Raji (cell line): ENCODE measurements around the gene ETV3.

Experiments used
- POLR2A ChIP-seq: IDR thresholded peaks from 2 replicates; pipeline ENCODE4 v1.6.1; 2011; ENCODE audit warnings: low read depth, low read length, control low read depth; ENCODE audit not compliant: insufficient read depth

The ETV3 gene

GRCh38 chr1:157110686-157111085, 27.5 kb downstream of the ETV3 start:
- no peak for TF ChIP-seq POLR2A

GRCh38 chr1:157110003-157110402, 28.2 kb downstream of the ETV3 start:
- no peak for TF ChIP-seq POLR2A

GRCh38 chr1:157108448-157108847, 29.7 kb downstream of the ETV3 start:
- TF ChIP-seq POLR2A, result no peak

- no peak for TF ChIP-seq POLR2A
These were observed 30.5 kb downstream of the ETV3 start for GRCh38 chr1:157107702-157108101.

GRCh38 chr1:157106813-157107189, 31.4 kb downstream of the ETV3 start:
- TF ChIP-seq POLR2A, result no peak

GRCh38 chr1:157105988-157106812, 32.0 kb downstream of the ETV3 start:
- no peak for TF ChIP-seq POLR2A

- TF ChIP-seq POLR2A, result no peak
These were observed 32.8 kb downstream of the ETV3 start for GRCh38 chr1:157105298-157105987.

GRCh38 chr1:157104598-157105293, 33.4 kb downstream of the ETV3 start:
- TF ChIP-seq POLR2A, result no peak

- TF ChIP-seq POLR2A, result no peak
These were observed 34.9 kb downstream of the ETV3 start for GRCh38 chr1:157103268-157103667.

- TF ChIP-seq POLR2A, result no peak
These were observed 37.0 kb downstream of the ETV3 start for GRCh38 chr1:157101149-157101548.

GRCh38 chr1:157099633-157100009, 38.6 kb downstream of the ETV3 start, which contains the start of gene ETV3L:
Gene ETV3L, minus strand, starts transcription at chr1:157099808. Its CDS starts 285 bp downstream, at chr1:157099523.
- TF ChIP-seq POLR2A, result no peak

GRCh38 chr1:157098519-157098918, 39.7 kb downstream of the ETV3 start:
- TF ChIP-seq POLR2A, result no peak

- TF ChIP-seq POLR2A, result no peak
These were observed 40.5 kb downstream of the ETV3 start for GRCh38 chr1:157097692-157098091.

GRCh38 chr1:157096881-157097280, 41.3 kb downstream of the ETV3 start:
- TF ChIP-seq POLR2A, result no peak

GRCh38 chr1:157095551-157095950, 42.6 kb downstream of the ETV3 start:
- TF ChIP-seq POLR2A, result no peak

- no peak for TF ChIP-seq POLR2A
These were observed 43.1 kb downstream of the ETV3 start for GRCh38 chr1:157095091-157095490.

GRCh38 chr1:157092831-157093230, 45.4 kb downstream of the ETV3 start:
- TF ChIP-seq POLR2A, result no peak
